ENCODE measurements around the gene TACC3.
A peak's percentile ranks its signal among the peaks of the same experiment; 100 is the strongest.

DNA sequence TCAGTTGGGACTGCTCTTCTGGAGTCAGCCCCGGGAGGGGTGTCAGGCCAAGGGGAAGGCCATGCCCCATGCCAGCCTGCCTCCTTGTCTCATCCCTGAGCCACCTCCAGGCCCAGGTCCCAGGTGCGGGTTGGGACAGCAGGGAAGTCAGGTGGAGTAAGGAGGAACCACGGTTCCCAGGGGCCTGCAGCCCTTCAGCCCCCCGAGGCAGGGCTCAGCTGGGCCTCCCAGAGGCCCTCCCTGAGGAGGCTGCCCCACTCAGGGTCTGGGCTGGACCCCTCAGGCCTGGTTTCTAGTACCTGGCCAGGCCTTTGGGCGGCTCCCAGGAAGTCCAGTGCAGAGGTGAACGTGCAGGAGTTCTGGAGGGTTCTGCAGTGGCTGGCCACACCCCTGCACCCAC lies 48.4 kb downstream of the TACC3 start:
- TF ChIP-seq TEAD4 (IDR thresholded peaks at IDR 0.05) (no peak), TAF1 (IDR thresholded peaks at IDR 0.05; ENCODE audit: low read depth) (no peak), FOXM1 (IDR thresholded peaks at IDR 0.05; ENCODE audit: borderline replicate concordance, low read depth) (no peak), RAD21 (IDR thresholded peaks at IDR 0.05; ENCODE audit: low read depth) (no peak), YY1 (IDR thresholded peaks at IDR 0.05; ENCODE audit: low read depth) (no peak), CEBPB (IDR thresholded peaks at IDR 0.05) (no peak), ZBTB7A (IDR thresholded peaks at IDR 0.05; ENCODE audit: low read depth) (peak; percentile 69), USF1 (IDR thresholded peaks at IDR 0.05) (no peak), EP300 (IDR thresholded peaks at IDR 0.05; ENCODE audit: borderline replicate concordance) (no peak), CREB1 (IDR thresholded peaks at IDR 0.05; ENCODE audit: low read depth) (no peak), MAX (IDR thresholded peaks at IDR 0.05) (no peak)
